GM12878 (cell line): Measurements from ENCODE around the gene CAMLG. TPM values are rescaled to one million over a fixed set of nuclear protein-coding genes. Genes with fewer than 3 reads are reported as not detected.

Experiments used
- EED ChIP-seq: sonication (generic); IDR thresholded peaks from 2 replicates; pipeline ENCODE4 v1.6.1; 2016; ENCODE audit warnings: antibody characterized with exemption, low read depth
- GABPA ChIP-seq: IDR thresholded peaks from 2 replicates; pipeline ENCODE4 v1.6.1; 2014; ENCODE audit warnings: antibody characterized with exemption, low read depth, mild to moderate bottlenecking, inconsistent platforms
- KLF5 ChIP-seq: fragments of 450-650 bp; IDR thresholded peaks from 2 replicates; pipeline ENCODE4 v1.6.1; 2014; ENCODE audit warnings: mild to moderate bottlenecking; ENCODE audit not compliant: partially characterized antibody
- MEF2B ChIP-seq: fragments of 450-650 bp; IDR thresholded peaks from 2 replicates; pipeline ENCODE4 v1.6.1; 2018; ENCODE audit warnings: mild to moderate bottlenecking, moderate library complexity; ENCODE audit not compliant: partially characterized antibody, poor library complexity, severe bottlenecking
- POLR2A ChIP-seq: IDR thresholded peaks from 2 replicates; pipeline ENCODE4 v1.6.1; 2011; ENCODE audit warnings: low read depth, mild to moderate bottlenecking, low read length
- POLR2AphosphoS2 ChIP-seq: IDR thresholded peaks from 2 replicates; pipeline ENCODE4 v1.6.1; 2011; ENCODE audit warnings: low read depth, mild to moderate bottlenecking, low read length, improper control_type of control experiment, moderate library complexity
- RCOR1 ChIP-seq: conservative IDR thresholded peaks from 2 replicates; pipeline ENCODE4 v1.6.1; 2012; ENCODE audit warnings: low read depth, low read length, improper control_type of control experiment
- RELB ChIP-seq: fragments of 450-650 bp; IDR thresholded peaks from 2 replicates; pipeline ENCODE4 v1.6.1; 2017; ENCODE audit warnings: low read depth, mild to moderate bottlenecking, moderate library complexity
- ZBTB11 ChIP-seq: fragments of 450-650 bp; formaldehyde crosslinking; IDR thresholded peaks from 2 replicates; pipeline ENCODE4 v1.5.0; 2022; ENCODE audit warnings: mild to moderate bottlenecking, missing genetic modification characterization
- ZBTB33 ChIP-seq: fragments of 450-650 bp; IDR thresholded peaks from 2 replicates; pipeline ENCODE4 v1.6.1; 2017; ENCODE audit warnings: mild to moderate bottlenecking
- ZNF207 ChIP-seq: fragments of 450-650 bp; IDR thresholded peaks from 2 replicates; pipeline ENCODE4 v1.6.1; 2014; ENCODE audit warnings: antibody characterized with exemption, mild to moderate bottlenecking, borderline replicate concordance
- ZNF592 ChIP-seq: fragments of 450-650 bp; IDR thresholded peaks from 2 replicates; pipeline ENCODE4 v1.6.1; 2017; ENCODE audit warnings: mild to moderate bottlenecking, moderate library complexity
- polyA plus RNA-seq, 11 experiments: library from polyadenylated mRNA; depleted of rRNA in 4 of 11; unstranded in 6 of 11; stranded (reverse) in 5 of 11; fragments of >200 nt; fragmentation: Nextera tagmentation in 4 of 11; fragmentation: Illumina TruSeq in 1 of 11; extraction: Ambion mirVana in 4 of 11; extraction: Trizol in 1 of 11; gene quantifications; 1 replicate in 1 of 11; 2 replicates in 10 of 11; pipeline versions ENCODE4 v1.2.1 to v1.2.3, GENCODE V29; 2011 to 2016; ENCODE audit warnings: inconsistent platforms in 2 of 11, missing spikeins in 2 of 11, low read depth in 1 of 11
- total RNA-seq, 4 experiments: library from RNA; depleted of rRNA in 3 of 4; stranded (reverse); fragments of >200 nt in 3 of 4; fragmentation: Illumina TruSeq in 1 of 4; extraction: Trizol in 1 of 4; gene quantifications; 2 replicates each; pipeline versions ENCODE4 v1.2.1 to v1.2.3, GENCODE V29; 2013 to 2021

CAMLG gene
- total and polyA plus RNA-seq, 10 of the 15 experiments (the other 5 are each of a cell fraction or from before 2014, with no cell fraction given), result 18.5 to 51.7 (median 25.5) TPM

GRCh38 chr5:134738963-134739661, 764 bp downstream of the CAMLG start (continued):
- no peak for TF ChIP-seq GABPA
- TF ChIP-seq ZBTB11 (CRISPR knock-in tag), result no peak
- no peak for TF ChIP-seq ZNF592
- no peak for TF ChIP-seq RCOR1
- no peak for TF ChIP-seq POLR2A
- TF ChIP-seq ZNF207, result no peak
- TF ChIP-seq RELB, result no peak; the same call in 1 of the 2 replicates
- TF ChIP-seq ZBTB33, result no peak
- no peak for TF ChIP-seq POLR2AphosphoS2
- no peak for TF ChIP-seq KLF5
- TF ChIP-seq EED, result peak; percentile 54; the same call in 1 of the 2 replicates
- no peak for TF ChIP-seq MEF2B
